Lower leg skin (tissue), 4 donors: ENCODE measurements around the gene PSMA5. TPM values are rescaled to one million over a fixed set of nuclear protein-coding genes. Genes with fewer than 3 reads are reported as not detected.

Source experiments
- DNase-seq, 2 donors: peaks; one replicate each; pipeline ENCODE4 v3.0.0-alpha.2; 2019; ENCODE audit warnings: low spot score in 2 of 2
- H3K4me3 ChIP-seq: fragments of 200-600 bp; sonication (generic); 2 replicates; pipeline ENCODE4 v1.5.1; 2017; ENCODE audit warnings: mild to moderate bottlenecking, low read depth; ENCODE audit not compliant: poor library complexity, severe bottlenecking
- POLR2A ChIP-seq, 2 donors: fragments of 450-650 bp; IDR thresholded peaks; one replicate each; pipeline ENCODE4 v1.6.1; 2016 to 2017; ENCODE audit warnings: antibody characterized with exemption in 2 of 2, mild to moderate bottlenecking in 1 of 2, moderate library complexity in 1 of 2
- WGBS, 2 donors: methylation state at CpG; one replicate each; pipeline ENCODE4 v1.1.5; 2018; 5-methylcytosine and 5-hydroxymethylcytosine counted together
- intact Hi-C: fragments of 100-400 bp; cut with DNase I; formaldehyde crosslinking; loops from one replicate; pipeline ENCODE4 v1.15.0; 2023; ENCODE audit warnings: low total_unique reads
- total RNA-seq, 4 donors: library from RNA; depleted of rRNA; stranded (reverse); fragments of >200 nt; gene quantifications; one replicate each; pipeline ENCODE4 v1.1.0, GENCODE V29; 2016
- TF ChIP-seq, protein P1 (sequence below), 3 donors: fragments of 450-650 bp; IDR thresholded peaks; one replicate each; pipeline ENCODE4 v1.5.1; 2016; ENCODE audit warnings: antibody characterized with exemption in 3 of 3, mild to moderate bottlenecking in 3 of 3, moderate library complexity in 2 of 3

Gene PSMA5
- total RNA-seq, 4 donors from 2014 or later, result 24.6 to 46.6 (median 30.2) TPM

DNA sequence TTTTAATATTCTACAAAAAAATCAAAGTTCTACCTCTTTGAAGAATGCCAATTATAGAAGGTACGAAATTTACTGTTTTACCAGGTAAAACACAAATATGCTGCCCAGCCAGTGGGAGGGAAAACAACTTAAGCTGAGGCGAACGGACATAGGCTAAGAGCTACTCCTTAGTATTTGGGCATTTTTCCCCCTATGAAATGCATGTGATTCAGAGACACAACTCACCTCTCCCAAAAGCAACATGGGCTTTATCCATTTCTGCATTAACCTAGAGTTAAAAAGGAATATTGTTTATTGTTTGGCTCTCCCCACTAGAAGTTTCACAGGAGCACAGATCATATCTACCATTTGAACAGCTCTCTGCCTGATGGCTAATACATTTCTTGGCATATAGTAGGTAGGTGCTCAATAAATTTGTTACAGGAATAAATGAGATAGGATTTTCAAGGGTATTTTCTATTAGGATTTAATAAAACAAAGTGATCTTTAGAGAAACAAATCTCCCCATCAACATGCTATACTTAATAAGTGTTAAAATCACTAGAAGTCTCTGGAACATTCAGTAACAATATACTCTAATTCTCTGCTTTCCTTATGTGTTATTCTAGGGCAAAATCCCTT lies 26.1 kb downstream of the PSMA5 start:
- WGBS, 2 donors, result 89 to 94% methylated on average over 3 of the region's 3 CpGs
- intact Hi-C loops, result loop anchor here (5.0 kb wide), 2 partner anchors 123 to 138 kb away; no protein-coding TSS in a partner anchor
- TF ChIP-seq, protein P1, sequence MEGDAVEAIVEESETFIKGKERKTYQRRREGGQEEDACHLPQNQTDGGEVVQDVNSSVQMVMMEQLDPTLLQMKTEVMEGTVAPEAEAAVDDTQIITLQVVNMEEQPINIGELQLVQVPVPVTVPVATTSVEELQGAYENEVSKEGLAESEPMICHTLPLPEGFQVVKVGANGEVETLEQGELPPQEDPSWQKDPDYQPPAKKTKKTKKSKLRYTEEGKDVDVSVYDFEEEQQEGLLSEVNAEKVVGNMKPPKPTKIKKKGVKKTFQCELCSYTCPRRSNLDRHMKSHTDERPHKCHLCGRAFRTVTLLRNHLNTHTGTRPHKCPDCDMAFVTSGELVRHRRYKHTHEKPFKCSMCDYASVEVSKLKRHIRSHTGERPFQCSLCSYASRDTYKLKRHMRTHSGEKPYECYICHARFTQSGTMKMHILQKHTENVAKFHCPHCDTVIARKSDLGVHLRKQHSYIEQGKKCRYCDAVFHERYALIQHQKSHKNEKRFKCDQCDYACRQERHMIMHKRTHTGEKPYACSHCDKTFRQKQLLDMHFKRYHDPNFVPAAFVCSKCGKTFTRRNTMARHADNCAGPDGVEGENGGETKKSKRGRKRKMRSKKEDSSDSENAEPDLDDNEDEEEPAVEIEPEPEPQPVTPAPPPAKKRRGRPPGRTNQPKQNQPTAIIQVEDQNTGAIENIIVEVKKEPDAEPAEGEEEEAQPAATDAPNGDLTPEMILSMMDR (IDR thresholded peaks at IDR 0.05), result no peak
- no peak for TF ChIP-seq POLR2A (IDR thresholded peaks at IDR 0.05)
- no peak overlapping the region for H3K4me3 ChIP-seq
- no peak for DNase-seq

DNA sequence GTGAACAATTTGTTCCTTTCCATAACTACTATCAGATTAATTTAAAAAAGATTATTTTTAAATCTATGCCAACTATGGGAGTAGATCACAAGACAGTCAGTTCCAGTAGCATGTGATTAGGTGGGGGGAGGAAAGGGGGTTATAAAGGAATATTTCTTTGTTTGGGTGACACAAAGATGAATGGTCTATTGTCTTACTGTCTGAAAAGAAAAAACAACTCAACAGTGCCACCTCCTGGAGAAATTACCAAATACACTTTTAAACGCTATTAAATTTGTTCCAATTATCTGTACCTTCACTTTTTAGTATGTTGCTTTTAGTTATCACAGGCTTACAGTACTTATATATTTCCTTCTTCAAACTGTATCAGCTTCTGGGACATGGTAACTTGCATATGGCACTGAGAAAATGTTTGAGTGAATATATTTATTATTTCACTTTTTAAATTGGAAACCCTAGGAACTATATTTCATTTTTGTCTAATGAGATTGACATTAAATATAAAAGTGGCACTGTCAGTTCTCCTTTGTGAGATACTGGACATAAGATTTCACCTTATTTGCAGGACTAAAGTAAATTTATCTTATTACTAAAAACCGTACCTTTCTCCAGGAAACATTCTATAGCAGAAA lies 26.8 kb downstream of the PSMA5 start:
- no peak for DNase-seq
- no peak for TF ChIP-seq POLR2A (IDR thresholded peaks at IDR 0.05)
- TF ChIP-seq, protein P1 (IDR thresholded peaks at IDR 0.05), result peak in 1 of 3 donors; percentile 16
- intact Hi-C loops, result no loop called here
- H3K4me3 ChIP-seq, result no peak overlapping the region
- WGBS, 2 donors, result 36 to 43% methylated on average over 2 of the region's 2 CpGs

DNA sequence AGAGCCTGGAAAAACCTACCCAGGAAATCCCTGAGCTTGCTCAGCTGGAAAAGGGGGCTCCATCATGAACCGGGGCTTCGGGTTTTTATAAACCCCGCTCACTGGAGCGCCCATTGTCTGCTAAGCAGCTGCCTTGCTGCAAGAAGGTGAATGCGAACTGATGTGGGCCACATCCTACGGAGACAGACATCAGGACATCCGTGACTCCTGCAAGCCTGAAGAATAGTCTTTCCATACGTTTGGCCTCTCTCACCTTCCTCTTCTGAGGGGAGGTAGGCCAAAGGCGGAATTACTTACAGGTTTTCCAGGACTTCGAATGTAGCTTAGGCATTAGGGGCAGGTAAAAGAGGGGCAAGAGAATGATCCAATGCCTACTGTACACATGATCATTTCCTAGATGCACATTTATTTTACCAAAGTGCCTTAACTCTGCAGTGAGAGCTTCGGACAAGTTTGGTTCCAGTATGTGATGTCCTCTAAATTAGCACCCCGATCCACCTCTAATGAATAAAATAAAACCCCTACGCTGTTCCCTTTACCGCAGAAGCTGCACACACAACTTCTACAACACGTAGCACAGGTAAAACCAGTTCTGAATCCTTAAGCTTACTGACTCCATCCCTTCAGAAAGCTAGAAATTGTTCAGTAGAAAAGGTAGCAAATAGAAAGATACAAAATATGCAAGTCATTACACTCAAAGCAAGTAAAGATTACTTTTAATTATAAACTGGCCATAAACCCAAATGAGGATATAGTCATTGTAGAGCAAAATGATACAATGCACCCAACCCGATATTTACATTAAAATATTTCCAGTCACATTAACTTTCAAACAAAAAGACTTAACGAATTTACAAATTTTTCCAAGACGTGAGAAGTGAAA lies 27.7 kb downstream of the PSMA5 start:
- peak overlapping the region; percentile 49 for H3K4me3 ChIP-seq
- intact Hi-C loops, result no loop called here
- 37 to 39% methylated on average over 18 of the region's 18 CpGs for WGBS, 2 donors
- no peak for DNase-seq
- TF ChIP-seq POLR2A (IDR thresholded peaks at IDR 0.05), result no peak

DNA sequence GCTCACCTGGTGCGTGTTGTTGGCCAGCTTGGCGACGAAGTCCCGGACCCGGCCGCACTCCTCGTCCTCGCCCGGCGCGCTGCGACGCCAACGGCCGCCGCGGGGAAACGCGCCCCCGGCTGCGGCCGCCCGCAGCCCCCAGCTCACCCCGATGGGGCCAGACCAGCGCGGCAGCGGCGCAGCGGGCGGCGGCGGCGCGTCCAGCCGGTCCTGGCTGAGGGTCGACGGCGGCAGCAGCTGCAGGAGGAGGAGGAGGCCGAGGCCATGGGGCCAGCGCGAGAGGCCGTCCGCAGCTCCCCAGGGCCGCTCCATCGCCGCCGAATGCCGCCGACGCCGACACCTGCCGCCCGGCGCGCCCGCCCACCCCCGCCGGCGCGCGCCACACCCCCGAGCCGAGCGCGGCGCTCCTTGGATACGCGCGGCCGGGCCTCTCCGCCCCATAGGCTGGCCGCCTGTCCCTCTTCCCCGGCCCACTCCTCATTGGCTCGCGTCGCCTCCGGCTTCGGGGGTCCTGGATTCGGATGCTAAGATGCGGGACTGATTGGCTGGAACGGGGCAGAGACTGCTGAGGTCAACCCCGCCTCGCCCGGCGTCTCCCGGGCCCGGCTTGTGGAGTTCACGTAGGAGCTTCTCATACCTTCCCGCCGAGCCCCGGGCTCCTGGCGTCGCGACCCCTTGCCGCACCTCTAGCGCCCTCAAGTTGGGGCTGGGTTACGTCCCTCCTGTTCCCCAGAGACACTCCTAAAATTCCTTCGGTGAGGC lies 28.5 kb downstream of the PSMA5 start, which contains the start of gene SORT1:
Gene SORT1, minus strand, starts transcription at position 338 of the 762 bp plus-strand sequence. Its CDS starts 26 bp downstream, at position 312.
- intact Hi-C loops, result no loop called here
- peak; percentile 64 to 96 for DNase-seq

DNA sequence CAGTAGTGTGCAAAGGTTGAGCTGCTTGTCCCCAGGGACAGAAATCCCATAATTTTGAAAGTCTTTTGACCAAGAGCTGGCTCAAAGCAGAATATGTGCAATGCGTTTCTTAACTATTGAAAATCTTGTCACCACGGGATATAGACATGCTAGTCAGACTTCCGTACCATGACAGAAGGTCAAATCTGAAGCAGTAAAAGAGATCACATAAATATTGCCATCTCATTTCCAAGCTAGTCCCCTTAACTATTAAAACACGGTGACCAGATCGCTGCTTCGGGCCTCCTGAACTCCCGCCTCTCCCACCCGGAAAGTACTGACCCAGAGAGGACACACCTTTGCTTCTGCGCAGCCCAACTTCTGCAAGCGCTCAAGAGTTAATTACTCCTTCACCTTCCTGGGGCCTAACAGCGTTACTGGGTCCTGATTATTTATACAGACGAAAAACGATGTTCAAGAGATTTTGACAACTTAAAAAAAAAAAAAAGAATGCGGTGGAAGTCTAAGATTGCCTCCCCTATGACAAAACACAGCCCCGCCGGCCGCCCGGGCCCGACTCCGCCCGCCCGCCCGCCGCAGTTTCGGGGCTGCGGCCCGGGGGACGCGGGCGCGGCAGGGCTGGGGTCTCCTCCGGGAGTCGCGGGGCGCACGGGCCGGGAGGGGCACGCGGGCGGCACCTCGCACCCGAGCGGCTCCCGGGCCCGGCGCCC lies 29.2 kb downstream of the PSMA5 start:
- intact Hi-C loops, result no loop called here
- DNase-seq, result no peak
- H3K4me3 ChIP-seq, result peak overlapping the region; percentile 49
- TF ChIP-seq POLR2A (IDR thresholded peaks at IDR 0.05), result no peak
- TF ChIP-seq, protein P1 (IDR thresholded peaks at IDR 0.05), result no peak
- WGBS, 2 donors, result 12 to 13% methylated on average over 33 to 43 of the region's 46 CpGs

More for the DNA sequence above, 28.5 kb downstream of the PSMA5 start, which contains the start of gene SORT1:
- H3K4me3 ChIP-seq, result peak within 1 kb of the TSS; percentile 49
- 0 to 1% methylated on average over 20 to 26 of the region's 98 CpGs for WGBS, 2 donors
- no peak for TF ChIP-seq POLR2A (IDR thresholded peaks at IDR 0.05)
- TF ChIP-seq, protein P1 (IDR thresholded peaks at IDR 0.05), result no peak
